ENCODE measurements around the gene SLC35B4.

The SLC35B4 gene

GRCh38 chr7:134302120-134302519, 14.6 kb downstream of the SLC35B4 start:
- Histone ChIP-seq H3K27ac (ENCODE audit: low read depth, low read length) (no peak overlapping the region), H3K9me3 (ENCODE audit: insufficient read depth, low read length) (no peaks in the 10 kb centered on the region), H3F3A (ENCODE audit: insufficient read depth) (no peaks in the 10 kb centered on the region), H3K9me2 (replicated peaks; ENCODE audit: insufficient read depth, low read length) (no peaks in the 10 kb centered on the region), H3K27me3 (ENCODE audit: low read length) (no peaks in the 10 kb centered on the region), H3K9ac (ENCODE audit: low read length) (no peak overlapping the region), H3K4me2 (ENCODE audit: low read depth, low read length, poor library complexity, severe bottlenecking) (no peak overlapping the region), H3K36me3 (ENCODE audit: low read length) (peaks cover 13% of the 10 kb centered on the region; the same call in 1 of the 2 replicates), H4K20me1 (ENCODE audit: low read depth, low read length) (no peaks in the 10 kb centered on the region), H3K79me2 (ENCODE audit: insufficient read depth, low read length) (no peaks in the 10 kb centered on the region), H3K4me3 (ENCODE audit: insufficient read depth, low read length, poor library complexity, severe bottlenecking) (no peak overlapping the region), H2AFZ (ENCODE audit: low read depth, low read length, severe bottlenecking) (no peak overlapping the region)
- no peak for TF ChIP-seq CTCF (IDR thresholded peaks at IDR 0.05; ENCODE audit: insufficient read depth, low read length, poor library complexity, severe bottlenecking)
- TF ChIP-seq EZH2phosphoT487 (conservative IDR thresholded peaks at IDR 0.05; ENCODE audit: low read length) = no peak

- no peaks in the 10 kb centered on the region for H3F3A ChIP-seq (ENCODE audit: insufficient read depth)
- no peak overlapping the region for H3K9ac ChIP-seq (ENCODE audit: low read length)
- H3K36me3 ChIP-seq (ENCODE audit: low read length) = peaks cover 13% of the 10 kb centered on the region; the same call in 1 of the 2 replicates
- no peak overlapping the region for H3K4me3 ChIP-seq (ENCODE audit: insufficient read depth, low read length, poor library complexity, severe bottlenecking)
- no peak overlapping the region for H3K4me2 ChIP-seq (ENCODE audit: low read depth, low read length, poor library complexity, severe bottlenecking)
- H2AFZ ChIP-seq (ENCODE audit: low read depth, low read length, severe bottlenecking) = no peak overlapping the region
- H4K20me1 ChIP-seq (ENCODE audit: low read depth, low read length) = no peaks in the 10 kb centered on the region
- H3K79me2 ChIP-seq (ENCODE audit: insufficient read depth, low read length) = no peaks in the 10 kb centered on the region
- H3K27ac ChIP-seq (ENCODE audit: low read depth, low read length) = no peak overlapping the region
- no peaks in the 10 kb centered on the region for H3K9me3 ChIP-seq (ENCODE audit: insufficient read depth, low read length)
- H3K27me3 ChIP-seq (ENCODE audit: low read length) = no peaks in the 10 kb centered on the region
- no peaks in the 10 kb centered on the region for H3K9me2 ChIP-seq (replicated peaks; ENCODE audit: insufficient read depth, low read length)
- TF ChIP-seq CTCF (IDR thresholded peaks at IDR 0.05; ENCODE audit: insufficient read depth, low read length, poor library complexity, severe bottlenecking) (no peak), EZH2phosphoT487 (conservative IDR thresholded peaks at IDR 0.05; ENCODE audit: low read length) (no peak)
Observed at GRCh38 chr7:134301592-134301991, 15.1 kb downstream of the SLC35B4 start.

- TF ChIP-seq EZH2phosphoT487 (conservative IDR thresholded peaks at IDR 0.05; ENCODE audit: low read length) (no peak), CTCF (IDR thresholded peaks at IDR 0.05; ENCODE audit: insufficient read depth, low read length, poor library complexity, severe bottlenecking) (no peak)
- H3K9ac ChIP-seq (ENCODE audit: low read length) = no peak overlapping the region
Observed at GRCh38 chr7:134300988-134301387, 15.7 kb downstream of the SLC35B4 start.

More at GRCh38 chr7:134300988-134301387, 15.7 kb downstream of the SLC35B4 start:
- H3F3A ChIP-seq (ENCODE audit: insufficient read depth) = no peaks in the 10 kb centered on the region
- H3K9me2 ChIP-seq (replicated peaks; ENCODE audit: insufficient read depth, low read length) = no peaks in the 10 kb centered on the region
- H3K9me3 ChIP-seq (ENCODE audit: insufficient read depth, low read length) = no peaks in the 10 kb centered on the region
- H3K27ac ChIP-seq (ENCODE audit: low read depth, low read length) = no peak overlapping the region
- H2AFZ ChIP-seq (ENCODE audit: low read depth, low read length, severe bottlenecking) = no peak overlapping the region
- H4K20me1 ChIP-seq (ENCODE audit: low read depth, low read length) = no peaks in the 10 kb centered on the region
- H3K4me2 ChIP-seq (ENCODE audit: low read depth, low read length, poor library complexity, severe bottlenecking) = no peak overlapping the region
- H3K36me3 ChIP-seq (ENCODE audit: low read length) = peaks cover 12% of the 10 kb centered on the region; the same call in 1 of the 2 replicates
- H3K4me3 ChIP-seq (ENCODE audit: insufficient read depth, low read length, poor library complexity, severe bottlenecking) = no peak overlapping the region
- no peaks in the 10 kb centered on the region for H3K27me3 ChIP-seq (ENCODE audit: low read length)
- H3K79me2 ChIP-seq (ENCODE audit: insufficient read depth, low read length) = no peaks in the 10 kb centered on the region
